ENCODE data around the gene ZNF618. TPM values are rescaled to one million over a fixed set of nuclear protein-coding genes. Genes with fewer than 3 reads are reported as not detected.

Gene ZNF618
- total RNA-seq, 1 donor from 2014 or later: 1.9 TPM

DNA sequence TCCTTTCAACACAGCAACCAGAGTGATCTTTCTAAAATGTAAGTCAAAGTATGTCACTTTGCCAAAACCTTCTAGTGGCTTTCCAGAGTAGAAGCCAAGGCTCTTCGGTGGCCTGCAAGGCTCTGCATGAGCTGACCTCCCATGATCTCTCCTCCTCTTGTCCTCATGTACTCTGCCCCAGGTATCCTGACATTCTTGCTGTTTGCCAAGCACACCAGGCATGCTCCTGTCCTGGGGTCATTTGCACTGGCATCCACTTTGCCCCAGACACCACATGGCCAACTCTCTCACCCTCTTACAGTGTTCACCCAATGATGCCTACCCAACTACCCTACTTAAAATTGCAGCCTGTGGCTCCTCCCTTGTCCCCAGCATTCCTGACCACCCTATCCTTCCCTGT is 86.3 kb downstream of the ZNF618 start:
- Histone ChIP-seq H3K9me3 (replicated peaks) (no peaks in the 10 kb centered on the region), H3K4me3 (no peak overlapping the region), H3K27ac (replicated peaks) (no peak overlapping the region), H3K36me3 (no peaks in the 10 kb centered on the region), H3K4me1 (no peaks in the 10 kb centered on the region), H3K27me3 (ENCODE audit: low read depth) (no peaks in the 10 kb centered on the region)
- intact Hi-C loops (cut with micrococcal nuclease): no loop called here
- no peak for DNase-seq
- TF ChIP-seq, protein P1, sequence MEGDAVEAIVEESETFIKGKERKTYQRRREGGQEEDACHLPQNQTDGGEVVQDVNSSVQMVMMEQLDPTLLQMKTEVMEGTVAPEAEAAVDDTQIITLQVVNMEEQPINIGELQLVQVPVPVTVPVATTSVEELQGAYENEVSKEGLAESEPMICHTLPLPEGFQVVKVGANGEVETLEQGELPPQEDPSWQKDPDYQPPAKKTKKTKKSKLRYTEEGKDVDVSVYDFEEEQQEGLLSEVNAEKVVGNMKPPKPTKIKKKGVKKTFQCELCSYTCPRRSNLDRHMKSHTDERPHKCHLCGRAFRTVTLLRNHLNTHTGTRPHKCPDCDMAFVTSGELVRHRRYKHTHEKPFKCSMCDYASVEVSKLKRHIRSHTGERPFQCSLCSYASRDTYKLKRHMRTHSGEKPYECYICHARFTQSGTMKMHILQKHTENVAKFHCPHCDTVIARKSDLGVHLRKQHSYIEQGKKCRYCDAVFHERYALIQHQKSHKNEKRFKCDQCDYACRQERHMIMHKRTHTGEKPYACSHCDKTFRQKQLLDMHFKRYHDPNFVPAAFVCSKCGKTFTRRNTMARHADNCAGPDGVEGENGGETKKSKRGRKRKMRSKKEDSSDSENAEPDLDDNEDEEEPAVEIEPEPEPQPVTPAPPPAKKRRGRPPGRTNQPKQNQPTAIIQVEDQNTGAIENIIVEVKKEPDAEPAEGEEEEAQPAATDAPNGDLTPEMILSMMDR (IDR thresholded peaks at IDR 0.05; ENCODE audit: borderline replicate concordance): no peak

DNA sequence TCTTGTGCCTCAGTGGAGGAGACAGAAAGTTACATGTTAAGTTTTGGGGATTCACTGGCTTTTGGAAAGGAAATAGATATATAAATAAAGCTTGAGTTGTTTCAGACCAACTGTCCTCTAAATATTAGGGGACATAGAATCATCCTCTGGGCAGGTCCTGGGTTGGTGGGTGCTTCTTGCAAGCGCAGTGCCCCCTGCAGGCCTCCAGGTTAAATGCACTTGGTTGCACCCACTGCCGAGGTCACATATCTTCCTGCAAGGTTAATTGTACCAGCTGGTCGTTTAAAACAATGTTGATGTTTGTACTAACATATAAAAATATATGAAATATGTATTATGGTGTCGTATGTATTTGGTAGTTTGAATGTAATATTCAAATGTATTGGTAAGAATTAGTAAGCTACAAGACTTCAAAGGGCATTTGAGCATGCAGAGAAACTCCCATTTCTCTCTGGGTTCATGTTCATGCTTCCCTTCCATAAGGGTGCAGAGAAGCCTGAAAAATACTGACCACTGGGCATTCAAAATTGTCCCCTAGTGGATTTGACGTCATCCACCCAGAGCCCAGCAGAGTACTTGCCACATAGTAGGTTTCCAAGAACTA is 87.0 kb downstream of the ZNF618 start:
- Histone ChIP-seq H3K27ac (replicated peaks) (no peak overlapping the region), H3K9me3 (replicated peaks) (no peaks in the 10 kb centered on the region), H3K4me1 (no peaks in the 10 kb centered on the region), H3K36me3 (no peaks in the 10 kb centered on the region), H3K4me3 (no peak overlapping the region), H3K27me3 (ENCODE audit: low read depth) (no peaks in the 10 kb centered on the region)
- TF ChIP-seq, protein P1 (IDR thresholded peaks at IDR 0.05; ENCODE audit: borderline replicate concordance): peak; percentile 60
- intact Hi-C loops (cut with micrococcal nuclease): no loop called here
- DNase-seq: no peak

DNA sequence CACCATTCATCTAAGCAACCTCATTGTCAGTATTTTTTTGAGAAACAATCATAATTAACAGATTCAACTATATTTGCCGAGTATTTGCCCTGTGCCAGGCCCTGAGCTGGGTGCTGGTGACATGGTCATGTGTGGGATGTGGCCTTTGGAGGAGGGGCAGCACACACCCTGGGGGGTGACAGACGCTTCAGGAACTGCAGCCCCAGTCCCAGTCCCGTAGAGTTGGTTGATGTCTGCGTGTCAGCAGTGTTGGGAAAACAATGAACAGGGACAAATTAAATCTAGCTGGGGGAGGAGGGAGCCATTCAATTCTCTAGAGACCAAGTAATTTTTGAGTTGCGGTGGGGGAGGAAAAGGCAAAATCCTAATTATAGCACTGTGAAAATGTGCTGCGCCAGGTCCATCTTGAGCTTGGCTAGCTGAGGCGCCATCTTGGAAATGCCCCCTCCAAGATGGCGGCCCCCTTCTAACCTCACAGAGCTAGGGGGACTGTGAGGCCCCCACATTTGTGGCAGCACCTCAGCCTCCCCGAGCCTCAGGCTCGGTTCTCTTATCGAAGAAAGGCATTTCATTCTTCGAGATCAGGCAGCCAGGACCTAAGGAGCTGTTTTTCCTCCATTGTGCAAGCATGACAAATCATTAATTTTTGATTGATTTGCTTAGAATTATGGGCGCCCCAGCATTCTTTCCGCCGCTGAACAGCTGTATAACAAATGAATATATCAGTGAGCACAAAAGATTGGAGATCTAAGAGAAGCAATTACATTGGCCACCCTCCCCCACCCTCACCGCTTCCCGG is 87.8 kb downstream of the ZNF618 start:
- Histone ChIP-seq H3K4me3 (no peak overlapping the region), H3K36me3 (no peaks in the 10 kb centered on the region), H3K27me3 (ENCODE audit: low read depth) (no peaks in the 10 kb centered on the region), H3K9me3 (replicated peaks) (peaks cover 2% of the 10 kb centered on the region), H3K27ac (replicated peaks) (no peak overlapping the region), H3K4me1 (no peaks in the 10 kb centered on the region)
- intact Hi-C loops (cut with micrococcal nuclease): no loop called here
- TF ChIP-seq, protein P1 (IDR thresholded peaks at IDR 0.05; ENCODE audit: borderline replicate concordance): no peak
- no peak for DNase-seq

DNA sequence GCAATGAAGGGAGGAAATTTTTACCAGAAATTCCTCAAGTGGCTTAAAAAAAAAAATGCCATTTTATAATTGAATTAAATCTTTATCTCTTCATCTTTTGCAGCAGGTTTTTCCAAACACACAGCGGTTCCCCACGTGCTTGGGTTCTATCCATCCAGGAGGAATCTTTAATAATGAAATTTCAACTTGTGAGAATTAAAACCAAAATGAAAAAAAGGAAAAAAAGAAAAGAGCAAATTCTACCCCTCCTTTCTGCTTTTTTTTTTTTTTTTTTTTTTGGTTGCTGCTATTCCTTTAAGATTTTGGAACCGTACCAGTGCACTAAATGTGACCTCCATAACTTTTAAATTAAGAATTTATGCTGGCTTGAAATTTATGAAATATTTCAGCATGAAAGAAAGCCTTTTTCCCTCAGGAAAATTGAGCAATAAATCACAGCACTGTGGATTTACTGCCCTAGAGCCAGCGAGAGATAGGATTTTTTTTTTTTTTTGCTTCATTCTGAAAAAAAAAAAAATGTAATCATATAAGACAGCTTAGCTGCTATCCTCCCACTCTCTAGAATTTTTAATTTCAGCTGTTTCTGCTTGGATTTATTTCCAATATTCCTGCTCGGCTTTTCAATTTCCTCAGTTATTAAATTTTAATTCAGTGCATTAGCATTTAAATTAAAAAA is 88.5 kb downstream of the ZNF618 start:
- peaks cover 10% of the 10 kb centered on the region for H3K9me3 ChIP-seq (replicated peaks)
- intact Hi-C loops (cut with micrococcal nuclease): no loop called here
- no peak for DNase-seq
- H3K4me3 ChIP-seq: no peak overlapping the region
- TF ChIP-seq, protein P1 (IDR thresholded peaks at IDR 0.05; ENCODE audit: borderline replicate concordance): no peak
- no peaks in the 10 kb centered on the region for H3K4me1 ChIP-seq
- H3K27me3 ChIP-seq (ENCODE audit: low read depth): no peaks in the 10 kb centered on the region
- no peaks in the 10 kb centered on the region for H3K36me3 ChIP-seq
- no peak overlapping the region for H3K27ac ChIP-seq (replicated peaks)

DNA sequence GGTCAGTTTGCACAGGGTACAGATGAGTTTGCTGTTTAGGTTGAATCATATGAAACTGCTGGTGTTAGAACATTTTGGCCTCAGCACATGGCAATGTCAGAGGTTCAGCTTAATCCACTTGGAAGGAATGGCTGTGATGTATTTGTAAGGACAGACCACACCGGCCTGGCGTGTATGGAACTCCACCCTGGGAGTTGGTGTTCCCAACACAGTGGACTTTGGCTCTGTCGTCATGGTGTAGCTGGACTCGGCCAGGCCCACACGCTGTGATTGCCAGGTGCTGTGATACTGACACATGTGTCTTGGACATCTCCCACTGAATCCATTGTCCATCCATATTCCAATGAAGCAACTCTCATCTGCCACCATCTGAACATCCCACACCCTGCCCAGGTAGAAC is 90.3 kb downstream of the ZNF618 start:
- H3K27me3 ChIP-seq (ENCODE audit: low read depth): no peaks in the 10 kb centered on the region
- peak; percentile 27 for DNase-seq
- H3K27ac ChIP-seq (replicated peaks): no peak overlapping the region
- TF ChIP-seq, protein P1 (IDR thresholded peaks at IDR 0.05; ENCODE audit: borderline replicate concordance): no peak
- H3K36me3 ChIP-seq: no peaks in the 10 kb centered on the region
- no peaks in the 10 kb centered on the region for H3K4me1 ChIP-seq
- no peak overlapping the region for H3K4me3 ChIP-seq
- intact Hi-C loops (cut with micrococcal nuclease): no loop called here
- peaks cover 10% of the 10 kb centered on the region for H3K9me3 ChIP-seq (replicated peaks)
